ENCODE data around the gene NDUFB10. TPM values are rescaled to one million over a fixed set of nuclear protein-coding genes. Genes with fewer than 3 reads are reported as not detected.

NDUFB10 gene
- total and polyA plus RNA-seq, 10 of the 15 experiments (the other 5 are each of a cell fraction or from before 2014, with no cell fraction given) = 52.2 to 319 (median 130) TPM

DNA sequence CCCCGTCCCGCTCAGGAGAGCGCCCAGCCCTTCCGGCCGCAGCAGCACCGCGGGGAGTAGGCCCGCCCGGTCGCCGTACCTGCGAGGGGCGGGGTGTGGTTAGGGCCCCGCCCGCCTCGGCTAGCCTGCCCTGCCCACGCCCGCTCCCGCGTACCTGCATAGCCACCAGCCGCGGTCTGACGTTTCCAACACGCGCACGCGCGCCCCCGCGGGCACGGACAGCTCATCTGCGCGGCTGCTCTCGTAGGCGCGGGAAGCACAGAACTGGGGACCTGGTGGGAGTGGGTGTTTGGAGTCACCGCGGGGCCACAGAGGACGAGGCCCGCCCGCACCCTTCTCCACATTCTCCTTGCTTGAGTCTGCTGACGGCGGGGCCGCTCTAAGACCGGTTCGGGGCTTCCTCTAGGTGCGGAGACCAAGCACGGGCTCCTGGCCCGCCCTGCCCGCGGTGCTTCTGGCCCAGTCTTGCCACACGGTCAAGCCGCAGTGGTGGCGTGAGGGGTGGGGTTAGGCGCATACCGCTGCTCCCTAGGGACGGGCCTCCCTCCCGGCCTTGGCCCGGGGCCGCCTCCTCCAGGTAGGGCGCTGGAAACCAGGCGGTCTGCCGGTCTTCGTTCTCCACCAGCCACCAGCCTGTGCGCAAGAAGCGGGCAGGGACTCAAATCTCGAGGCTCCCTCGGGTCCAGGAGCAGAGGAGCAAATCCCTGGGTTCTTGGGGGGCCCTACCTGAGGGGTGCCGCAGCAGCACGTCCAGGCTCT lies 20.1 kb downstream of the NDUFB10 start (continued):
- TF ChIP-seq TAF1 (IDR thresholded peaks at IDR 0.05; ENCODE audit: borderline replicate concordance, low read depth, low read length) = no peak

DNA sequence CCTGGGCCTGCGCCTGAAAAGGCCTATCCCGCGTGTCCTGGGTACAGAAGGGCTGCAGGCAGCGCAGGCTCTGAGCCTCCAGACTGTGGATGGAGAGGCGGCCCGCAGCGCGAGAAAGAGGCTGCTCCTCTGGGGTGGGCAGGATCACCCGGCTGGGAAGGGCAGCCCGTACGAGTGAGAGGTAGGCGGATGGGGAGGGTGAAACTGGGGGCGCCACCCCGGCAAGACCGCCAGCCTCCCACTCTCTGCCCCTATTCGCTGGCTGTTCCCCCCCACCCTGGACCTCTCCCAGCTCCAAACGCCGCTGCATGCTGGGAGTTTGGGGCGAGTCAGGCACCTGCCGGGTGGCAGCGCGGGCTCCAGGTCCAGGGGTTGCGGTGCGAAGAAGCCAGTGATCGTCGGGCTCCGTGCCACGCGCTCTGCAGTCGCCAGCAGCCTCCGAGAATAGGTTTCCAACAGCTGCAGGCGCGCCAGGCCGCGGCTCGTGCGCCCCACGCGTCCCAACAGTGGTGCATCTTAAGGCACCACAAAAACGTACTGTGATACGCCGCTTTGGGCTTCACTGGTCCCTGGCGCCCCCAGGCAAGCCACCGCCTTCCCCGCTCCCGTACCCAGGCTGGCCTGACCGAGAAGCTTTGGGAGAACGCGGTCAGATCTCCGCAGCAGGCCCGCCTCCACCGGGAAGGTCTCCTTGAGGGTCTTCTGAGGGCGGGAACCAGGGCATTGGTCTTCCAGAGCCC lies 20.9 kb downstream of the NDUFB10 start:
- Histone ChIP-seq H3K4me2 (ENCODE audit: control insufficient read depth, insufficient read depth) (no peak overlapping the region), H3K9me3 (replicated peaks; ENCODE audit: control insufficient read depth, insufficient read depth, low read length) (no peaks in the 10 kb centered on the region), H3K36me3 (ENCODE audit: control insufficient read depth in 2 of 2, insufficient read depth in 2 of 2, low read length in 1 of 2) (peaks cover 0 to 28% of the 10 kb centered on the region in 2 experiments; a peak in 3 of 4 replicates), H2AFZ (ENCODE audit: control insufficient read depth, low read depth, low read length) (no peak overlapping the region), H3K27ac (ENCODE audit: control insufficient read depth, insufficient read depth) (no peak overlapping the region), H3K27me3 (replicated peaks in 1 of 2; ENCODE audit: control insufficient read depth in 2 of 2, insufficient read depth in 2 of 2, low read length in 1 of 2) (0 out of 4 replicates have a peak, but pooled peaks cover 0 to 5% of the 10 kb centered on the region in 2 experiments), H3K9ac (ENCODE audit: control insufficient read depth, insufficient read depth, low read length) (no peak overlapping the region), H3K4me1 (ENCODE audit: control insufficient read depth, insufficient read depth, low read length) (peaks cover 18% of the 10 kb centered on the region), H3K79me2 (ENCODE audit: control insufficient read depth, insufficient read depth, low read length) (no peaks in the 10 kb centered on the region; the same call in none of the 2 replicates), H3K4me3 (no peak overlapping the region), H4K20me1 (ENCODE audit: control insufficient read depth, insufficient read depth) (no peaks in the 10 kb centered on the region)
- no peak for TF ChIP-seq YBX1 (IDR thresholded peaks at IDR 0.05)
- TF ChIP-seq BHLHE40 (IDR thresholded peaks at IDR 0.05; ENCODE audit: borderline replicate concordance in 1 of 2, low read depth in 2 of 2, low read length in 1 of 2) = 0 out of 4 replicates have a peak, but pooled peaks of 1 of the 2 experiments have one; percentile 16
- peak; percentile 2; the same call in 1 of the 2 replicates for TF ChIP-seq POLR2A (IDR thresholded peaks at IDR 0.05; ENCODE audit: low read depth, low read length)
- TF ChIP-seq SP1 (IDR thresholded peaks at IDR 0.05; ENCODE audit: low read depth, low read length) = no peak
- CTCF ChIA-PET = interaction anchor here (1.6 to 1.7 kb wide), 2 partner anchors 24 to 160 kb away, joined by 5 to 6 read pairs; no protein-coding TSS in a partner anchor
- in situ Hi-C loops (cut with MboI) = no loop called here
- SMC1A ChIA-PET (ENCODE audit: uncharacterized antibody, unreplicated experiment) = interaction anchor here (1.6 kb wide), 1 partner anchor 28 kb away, joined by 5 read pairs; no protein-coding TSS in a partner anchor
- ATAC-seq = no peak
- POLR2A ChIA-PET = interaction anchor here (2.1 to 3.0 kb wide), 3 partner anchors 11 to 24 kb away, joined by 5 to 25 read pairs (median 18); partner anchors contain the start of gene RPS2
- DNase-seq (ENCODE audit: low read depth, low spot score) = no peak
- WGBS (ENCODE audit: insufficient coverage, insufficient replicate concordance, low lambda C conversion rate, missing lambda C conversion rate) = 22% methylated on average over 52 of the region's 53 CpGs
- intact Hi-C loops (cut with micrococcal nuclease; ENCODE audit: unreplicated experiment) = no loop called here
- BruUV-seq (replicated peaks) = no TSS peak
- no peak for FAIRE-seq
- RAD21 ChIA-PET (ENCODE audit: unreplicated experiment) = interaction anchor here (1.1 to 2.6 kb wide), 3 partner anchors 8 to 161 kb away, joined by 4 to 12 read pairs (median 6); partner anchors contain the start of gene TBL3

All from GM12878 (cell line).